SU-DHL-6 (cell line): ENCODE data around the gene RNGTT.

ENCODE experiments used
- H2AFZ ChIP-seq: fragments of 200-600 bp; sonication (generic); 2 replicates; pipeline ENCODE4 v1.6.1; 2014; ENCODE audit warnings: low read depth, mild to moderate bottlenecking, moderate library complexity, mixed read lengths, antibody characterized with exemption, low read length; ENCODE audit not compliant: severe bottlenecking
- H3F3A ChIP-seq: fragments of 200-600 bp; shearing (Covaris generic); 2 replicates; pipeline ENCODE4 v1.6.0; 2016; ENCODE audit warnings: antibody characterized with exemption, mild to moderate bottlenecking; ENCODE audit not compliant: insufficient read depth
- H3K27ac ChIP-seq: fragments of 200-600 bp; sonication (generic); 2 replicates; pipeline ENCODE4 v1.5.1; 2016; ENCODE audit warnings: low read depth, mild to moderate bottlenecking, low read length, moderate library complexity, mixed read lengths
- H3K27me3 ChIP-seq: fragments of 200-600 bp; sonication (generic), shearing (Covaris generic); 2 replicates; pipeline ENCODE4 v1.6.0; 2014; ENCODE audit warnings: mild to moderate bottlenecking, low read length
- H3K36me3 ChIP-seq: fragments of 200-600 bp; sonication (generic); 2 replicates; pipeline ENCODE4 v1.6.1; 2014; ENCODE audit warnings: mild to moderate bottlenecking, low read length, mixed read lengths
- H3K4me2 ChIP-seq: fragments of 300-600, 200-600 bp; shearing (Covaris generic), sonication (generic); 2 replicates; pipeline ENCODE4 v1.6.0; 2014; ENCODE audit warnings: low read length, low read depth, mild to moderate bottlenecking; ENCODE audit not compliant: poor library complexity, severe bottlenecking
- H3K4me3 ChIP-seq: fragments of 200-600 bp; sonication (generic); 2 replicates; pipeline ENCODE4 v1.5.1; 2014; ENCODE audit warnings: antibody characterized with exemption, low read length, mild to moderate bottlenecking, mixed read lengths; ENCODE audit not compliant: insufficient read depth, poor library complexity, severe bottlenecking
- H3K79me2 ChIP-seq: fragments of 200-600 bp; sonication (generic); 2 replicates; pipeline ENCODE4 v1.6.1; 2014; ENCODE audit warnings: mild to moderate bottlenecking, low read length, moderate library complexity; ENCODE audit not compliant: insufficient read depth
- H3K9ac ChIP-seq: fragments of 200-600 bp; sonication (generic); 2 replicates; pipeline ENCODE4 v1.7.0; 2014; ENCODE audit warnings: mild to moderate bottlenecking, low read length
- H3K9me2 ChIP-seq: fragments of 200-600 bp; sonication (generic); replicated peaks from 2 replicates; pipeline ENCODE4 v1.6.1; 2014; ENCODE audit warnings: low read length; ENCODE audit not compliant: insufficient read depth
- H3K9me3 ChIP-seq: fragments of 200-600 bp; sonication (generic); 2 replicates; pipeline ENCODE4 v1.6.1; 2014; ENCODE audit warnings: low read length, mixed read lengths; ENCODE audit not compliant: insufficient read depth
- H4K20me1 ChIP-seq: fragments of 200-600 bp; sonication (generic); 2 replicates; pipeline ENCODE4 v1.6.1; 2014; ENCODE audit warnings: low read depth, mild to moderate bottlenecking, antibody characterized with exemption, low read length, moderate library complexity, mixed read lengths
- EZH2phosphoT487 ChIP-seq: fragments of 200-600 bp; sonication (generic), shearing (Covaris generic); conservative IDR thresholded peaks from 2 replicates; pipeline ENCODE4 v1.6.1; 2018; ENCODE audit warnings: mild to moderate bottlenecking, antibody characterized with exemption, low read length, moderate library complexity, mixed read lengths
- TF ChIP-seq, protein P1 (sequence below): fragments of 200-600 bp; sonication (generic); IDR thresholded peaks from one replicate; pipeline ENCODE4 v1.5.1; 2017; ENCODE audit warnings: antibody characterized with exemption, mild to moderate bottlenecking, low read length, moderate library complexity; ENCODE audit not compliant: insufficient read depth, poor library complexity, severe bottlenecking

The RNGTT gene

DNA sequence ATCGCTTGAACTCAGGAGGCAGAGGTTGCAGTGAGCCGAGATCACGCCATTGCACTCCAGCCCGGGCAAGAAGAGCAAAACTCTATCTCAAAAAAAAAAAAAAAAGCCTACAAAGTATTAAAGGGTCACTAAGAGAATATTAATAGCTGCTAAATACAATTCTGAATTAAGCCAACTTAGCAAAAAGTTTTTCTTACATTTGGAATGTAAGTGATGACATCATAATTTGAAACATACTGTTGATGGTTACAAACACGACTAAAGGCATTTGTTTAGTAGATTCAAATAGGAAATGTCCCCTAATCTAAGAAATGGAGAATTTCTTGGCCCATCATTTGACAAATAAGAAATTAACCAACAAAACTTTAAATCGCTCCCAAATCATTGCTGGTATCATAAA is 282.8 kb downstream of the RNGTT start:
- Histone ChIP-seq H3K9ac (no peak overlapping the region), H4K20me1 (peaks cover 9% of the 10 kb centered on the region), H3K9me2 (no peaks in the 10 kb centered on the region), H3K36me3 (peaks cover 45% of the 10 kb centered on the region), H3K27ac (no peak overlapping the region), H3K4me3 (no peak overlapping the region), H3K27me3 (no peaks in the 10 kb centered on the region), H3K9me3 (no peaks in the 10 kb centered on the region), H3K79me2 (peaks cover 99% of the 10 kb centered on the region), H3K4me2 (no peak overlapping the region), H2AFZ (no peak overlapping the region), H3F3A (peaks cover 53% of the 10 kb centered on the region)
- TF ChIP-seq, protein P1, sequence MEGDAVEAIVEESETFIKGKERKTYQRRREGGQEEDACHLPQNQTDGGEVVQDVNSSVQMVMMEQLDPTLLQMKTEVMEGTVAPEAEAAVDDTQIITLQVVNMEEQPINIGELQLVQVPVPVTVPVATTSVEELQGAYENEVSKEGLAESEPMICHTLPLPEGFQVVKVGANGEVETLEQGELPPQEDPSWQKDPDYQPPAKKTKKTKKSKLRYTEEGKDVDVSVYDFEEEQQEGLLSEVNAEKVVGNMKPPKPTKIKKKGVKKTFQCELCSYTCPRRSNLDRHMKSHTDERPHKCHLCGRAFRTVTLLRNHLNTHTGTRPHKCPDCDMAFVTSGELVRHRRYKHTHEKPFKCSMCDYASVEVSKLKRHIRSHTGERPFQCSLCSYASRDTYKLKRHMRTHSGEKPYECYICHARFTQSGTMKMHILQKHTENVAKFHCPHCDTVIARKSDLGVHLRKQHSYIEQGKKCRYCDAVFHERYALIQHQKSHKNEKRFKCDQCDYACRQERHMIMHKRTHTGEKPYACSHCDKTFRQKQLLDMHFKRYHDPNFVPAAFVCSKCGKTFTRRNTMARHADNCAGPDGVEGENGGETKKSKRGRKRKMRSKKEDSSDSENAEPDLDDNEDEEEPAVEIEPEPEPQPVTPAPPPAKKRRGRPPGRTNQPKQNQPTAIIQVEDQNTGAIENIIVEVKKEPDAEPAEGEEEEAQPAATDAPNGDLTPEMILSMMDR: no peak
- TF ChIP-seq EZH2phosphoT487: no peak

DNA sequence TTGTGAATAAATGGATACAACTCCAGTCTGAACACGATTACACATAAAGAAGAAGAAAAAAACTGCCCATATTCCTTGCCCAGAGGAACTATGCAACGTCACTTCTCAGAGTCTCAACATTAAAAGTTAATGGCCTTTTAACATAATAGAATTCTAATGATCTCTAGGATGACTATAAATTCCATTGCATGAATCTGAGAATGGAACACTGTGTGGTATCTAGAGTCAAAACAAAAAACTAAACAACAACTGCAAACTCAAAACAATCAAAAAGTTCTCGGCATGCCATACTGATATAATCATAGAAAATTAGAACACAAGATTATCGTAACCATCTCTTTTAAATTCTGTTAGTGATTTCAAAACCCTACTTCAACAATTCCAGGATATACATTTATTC is 283.6 kb downstream of the RNGTT start:
- peaks cover 99% of the 10 kb centered on the region for H3K79me2 ChIP-seq
- no peak overlapping the region; the same call in 1 of the 2 replicates for H3K27ac ChIP-seq
- H3F3A ChIP-seq: peaks cover 49% of the 10 kb centered on the region
- TF ChIP-seq, protein P1: no peak
- H4K20me1 ChIP-seq: peaks cover 9% of the 10 kb centered on the region
- H3K9ac ChIP-seq: no peak overlapping the region
- no peaks in the 10 kb centered on the region for H3K9me3 ChIP-seq
- no peak overlapping the region for H3K4me2 ChIP-seq
- H3K4me3 ChIP-seq: no peak overlapping the region
- no peaks in the 10 kb centered on the region for H3K27me3 ChIP-seq
- H3K36me3 ChIP-seq: peaks cover 49% of the 10 kb centered on the region
- H2AFZ ChIP-seq: no peak overlapping the region
- H3K9me2 ChIP-seq: no peaks in the 10 kb centered on the region

DNA sequence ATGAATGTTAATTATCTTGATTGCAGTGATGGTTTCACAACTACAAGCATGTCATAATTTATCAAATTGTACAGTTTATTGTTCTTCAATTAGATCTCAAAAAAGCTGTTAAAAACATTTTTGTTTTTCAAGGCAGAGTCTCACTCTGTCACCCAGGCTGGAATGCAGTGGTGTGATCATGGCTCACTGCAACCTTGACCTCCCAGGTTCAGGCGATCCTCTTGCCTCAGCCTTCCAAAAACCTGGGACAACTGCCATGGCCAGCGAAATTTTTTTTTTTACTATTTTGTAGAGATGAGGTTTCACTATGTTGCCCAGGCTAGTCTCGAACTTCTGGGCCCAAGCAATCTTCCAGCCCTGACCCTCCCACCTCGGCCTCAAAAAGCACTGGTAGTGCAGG is 286.1 kb downstream of the RNGTT start:
- peaks cover 51% of the 10 kb centered on the region for H3F3A ChIP-seq
- no peak overlapping the region for H3K4me2 ChIP-seq
- TF ChIP-seq, protein P1: no peak
- TF ChIP-seq EZH2phosphoT487: no peak
- H3K79me2 ChIP-seq: peaks cover 99% of the 10 kb centered on the region
- H3K4me3 ChIP-seq: no peak overlapping the region
- H3K9ac ChIP-seq: no peak overlapping the region
- H3K9me3 ChIP-seq: no peaks in the 10 kb centered on the region
- H4K20me1 ChIP-seq: no peaks in the 10 kb centered on the region
- H3K27ac ChIP-seq: no peak overlapping the region
- H2AFZ ChIP-seq: no peak overlapping the region
- no peaks in the 10 kb centered on the region for H3K9me2 ChIP-seq
- no peaks in the 10 kb centered on the region for H3K27me3 ChIP-seq
- H3K36me3 ChIP-seq: peaks cover 66% of the 10 kb centered on the region
